HEK293 (cell line): ENCODE data around the gene KIAA1958.
"Not testable (repeated sequence)": the region's sequence is repeated elsewhere in the genome, so short reads cannot be mapped to it uniquely, and the experiment has no call there.

ENCODE experiments used
- CTCF ChIA-PET: fragments of 350-600 bp; formaldehyde crosslinking; extraction: SDS; loops from one replicate; lab custom pipeline; 2021; ENCODE audit warnings: antibody characterized with exemption; lab: Yijun Ruan, JAX
- POLR2A ChIA-PET: fragments of 300-600 bp; formaldehyde crosslinking; extraction: SDS; loops from one replicate; lab custom pipeline; 2020; ENCODE audit warnings: antibody characterized with exemption, inconsistent platforms; lab: Yijun Ruan, JAX
- H3K27ac ChIP-seq: fragments of 200-500 bp; sonication (Bioruptor generic); 2 replicates; pipeline ENCODE4 v1.5.1; 2014; ENCODE audit warnings: low read depth, low read length, control low read depth, inconsistent platforms; ENCODE audit errors: extremely low read depth
- H3K36me3 ChIP-seq, 2 experiments: fragments of 200-500 bp in 1 of 2; sonication (Bioruptor generic) in 1 of 2; 1 replicate in 1 of 2; 2 replicates in 1 of 2; pipeline ENCODE4 v1.5.1; 2014 to 2017; ENCODE audit warnings: inconsistent platforms in 2 of 2, low read length in 2 of 2; ENCODE audit not compliant: control insufficient read depth in 2 of 2, insufficient read depth in 1 of 2
- H3K4me1 ChIP-seq: fragments of 200-500 bp; sonication (Bioruptor generic); 2 replicates; pipeline ENCODE4 v1.5.1; 2014; ENCODE audit warnings: mild to moderate bottlenecking, low read length, inconsistent platforms; ENCODE audit not compliant: control insufficient read depth, insufficient read depth
- H3K4me3 ChIP-seq: 2 replicates; pipeline ENCODE4 v1.5.1; 2011; ENCODE audit warnings: low read depth, mild to moderate bottlenecking, control low read depth, low read length, moderate library complexity
- H3K9me3 ChIP-seq: fragments of 200-500 bp; sonication (Bioruptor generic); 2 replicates; pipeline ENCODE4 v1.5.1; 2014; ENCODE audit warnings: low read depth, low read length, inconsistent platforms; ENCODE audit not compliant: control insufficient read depth, insufficient read depth
- GLIS1 ChIP-seq: fragments of 450-650 bp; formaldehyde crosslinking; IDR thresholded peaks from 2 replicates; pipeline ENCODE4 v1.5.1; 2016; ENCODE audit warnings: missing biosample characterization, missing genetic modification characterization
- ZNF132 ChIP-seq: fragments of 450-650 bp; formaldehyde crosslinking; IDR thresholded peaks from 2 replicates; pipeline ENCODE4 v1.5.1; 2017; ENCODE audit warnings: missing biosample characterization, missing genetic modification characterization, borderline replicate concordance
- ZNF184 ChIP-seq: fragments of 450-650 bp; IDR thresholded peaks from 2 replicates; pipeline ENCODE4 v1.5.1; 2018; ENCODE audit warnings: missing biosample characterization, mild to moderate bottlenecking, missing genetic modification characterization
- ZNF23 ChIP-seq: fragments of 450-650 bp; formaldehyde crosslinking; IDR thresholded peaks from 2 replicates; pipeline ENCODE4 v1.5.1; 2016; ENCODE audit warnings: missing biosample characterization, missing genetic modification characterization, borderline replicate concordance
- ZNF292 ChIP-seq: fragments of 450-650 bp; formaldehyde crosslinking; IDR thresholded peaks from 2 replicates; pipeline ENCODE4 v1.5.1; 2016; ENCODE audit warnings: low read depth, missing biosample characterization, missing genetic modification characterization, borderline replicate concordance
- ZNF571 ChIP-seq: fragments of 450-650 bp; formaldehyde crosslinking; IDR thresholded peaks from 2 replicates; pipeline ENCODE4 v1.5.0; 2017; ENCODE audit warnings: missing biosample characterization, missing genetic modification characterization
- ZNF623 ChIP-seq: fragments of 450-650 bp; formaldehyde crosslinking; IDR thresholded peaks from 2 replicates; pipeline ENCODE4 v1.5.1; 2016; ENCODE audit warnings: missing biosample characterization, missing genetic modification characterization
- ZNF830 ChIP-seq: fragments of 450-650 bp; IDR thresholded peaks from 2 replicates; pipeline ENCODE4 v1.5.0; 2018; ENCODE audit warnings: missing biosample characterization, missing genetic modification characterization, low read depth, mild to moderate bottlenecking, moderate library complexity
- ZSCAN16 ChIP-seq: fragments of 450-650 bp; formaldehyde crosslinking; IDR thresholded peaks from 2 replicates; pipeline ENCODE4 v1.5.1; 2016; ENCODE audit warnings: missing biosample characterization, missing genetic modification characterization
- TF ChIP-seq, protein P1 (sequence below): fragments of 450-650 bp; formaldehyde crosslinking; IDR thresholded peaks from 2 replicates; pipeline ENCODE4 v1.5.1; 2017; ENCODE audit warnings: missing biosample characterization, missing genetic modification characterization
- TF ChIP-seq, protein P2 (sequence below): fragments of 450-650 bp; formaldehyde crosslinking; IDR thresholded peaks from 2 replicates; pipeline ENCODE4 v1.5.1; 2016; ENCODE audit warnings: missing biosample characterization, missing genetic modification characterization

Gene KIAA1958

DNA sequence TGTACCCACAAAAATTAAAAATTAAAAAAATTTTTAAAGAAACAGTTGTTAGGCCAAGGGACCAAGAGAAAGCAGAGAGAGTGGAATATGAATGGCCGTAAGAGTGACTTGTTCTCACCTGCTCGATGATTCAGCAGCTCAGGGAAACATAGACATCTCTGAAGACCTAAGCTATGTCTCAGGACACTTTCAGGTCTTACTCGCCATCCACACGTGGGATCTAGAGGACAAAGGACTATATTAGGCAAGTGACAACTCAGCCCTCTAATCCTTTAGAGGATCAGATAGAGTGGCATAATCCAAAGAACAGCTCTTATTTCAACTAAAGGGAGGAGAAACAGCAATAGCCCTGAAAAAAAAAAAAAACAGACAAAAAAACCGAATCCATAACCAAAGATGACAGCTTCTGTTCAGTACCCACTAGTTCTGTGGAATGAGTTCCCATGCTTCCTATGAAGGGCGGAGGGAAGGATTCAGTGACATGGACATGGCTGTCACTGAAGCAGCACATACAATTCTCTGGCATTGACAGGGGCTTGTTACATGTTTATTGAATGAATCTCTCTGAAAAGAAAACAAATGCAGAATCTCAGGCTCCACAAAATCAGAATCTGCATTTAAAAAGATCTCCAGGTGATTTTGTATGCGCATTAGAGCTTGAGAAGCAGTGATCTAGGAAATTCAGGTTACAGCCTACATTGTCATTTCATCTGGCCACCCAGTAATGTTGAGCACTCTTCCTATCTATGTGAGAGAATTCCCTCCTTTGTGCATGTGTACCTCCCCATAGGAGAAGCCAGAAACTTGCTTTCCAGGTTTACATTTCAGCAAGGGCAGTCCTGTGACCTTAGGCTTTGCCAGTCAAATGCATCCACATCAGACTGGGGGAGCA lies 96.0 kb downstream of the KIAA1958 start (continued):
- TF ChIP-seq, protein P1, sequence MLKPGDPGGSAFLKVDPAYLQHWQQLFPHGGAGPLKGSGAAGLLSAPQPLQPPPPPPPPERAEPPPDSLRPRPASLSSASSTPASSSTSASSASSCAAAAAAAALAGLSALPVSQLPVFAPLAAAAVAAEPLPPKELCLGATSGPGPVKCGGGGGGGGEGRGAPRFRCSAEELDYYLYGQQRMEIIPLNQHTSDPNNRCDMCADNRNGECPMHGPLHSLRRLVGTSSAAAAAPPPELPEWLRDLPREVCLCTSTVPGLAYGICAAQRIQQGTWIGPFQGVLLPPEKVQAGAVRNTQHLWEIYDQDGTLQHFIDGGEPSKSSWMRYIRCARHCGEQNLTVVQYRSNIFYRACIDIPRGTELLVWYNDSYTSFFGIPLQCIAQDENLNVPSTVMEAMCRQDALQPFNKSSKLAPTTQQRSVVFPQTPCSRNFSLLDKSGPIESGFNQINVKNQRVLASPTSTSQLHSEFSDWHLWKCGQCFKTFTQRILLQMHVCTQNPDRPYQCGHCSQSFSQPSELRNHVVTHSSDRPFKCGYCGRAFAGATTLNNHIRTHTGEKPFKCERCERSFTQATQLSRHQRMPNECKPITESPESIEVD (tag by site-specific recombination), result no peak
- TF ChIP-seq, all 188 proteins: peak for 0

GRCh38 chr9:112586599-112587155 lies 100.0 kb downstream of the KIAA1958 start:
- peaks cover 2% of the 10 kb centered on the region; the same call in 1 of the 2 replicates for H3K4me1 ChIP-seq
- ChIA-PET CTCF (interaction anchor here (0.6 to 1.6 kb wide), 4 partner anchors 9 to 175 kb away, joined by 3 to 4 read pairs (median 4); no protein-coding TSS in a partner anchor), POLR2A (no interaction called here)
- H3K4me3 ChIP-seq, result no peak overlapping the region
- TF ChIP-seq, protein P2, sequence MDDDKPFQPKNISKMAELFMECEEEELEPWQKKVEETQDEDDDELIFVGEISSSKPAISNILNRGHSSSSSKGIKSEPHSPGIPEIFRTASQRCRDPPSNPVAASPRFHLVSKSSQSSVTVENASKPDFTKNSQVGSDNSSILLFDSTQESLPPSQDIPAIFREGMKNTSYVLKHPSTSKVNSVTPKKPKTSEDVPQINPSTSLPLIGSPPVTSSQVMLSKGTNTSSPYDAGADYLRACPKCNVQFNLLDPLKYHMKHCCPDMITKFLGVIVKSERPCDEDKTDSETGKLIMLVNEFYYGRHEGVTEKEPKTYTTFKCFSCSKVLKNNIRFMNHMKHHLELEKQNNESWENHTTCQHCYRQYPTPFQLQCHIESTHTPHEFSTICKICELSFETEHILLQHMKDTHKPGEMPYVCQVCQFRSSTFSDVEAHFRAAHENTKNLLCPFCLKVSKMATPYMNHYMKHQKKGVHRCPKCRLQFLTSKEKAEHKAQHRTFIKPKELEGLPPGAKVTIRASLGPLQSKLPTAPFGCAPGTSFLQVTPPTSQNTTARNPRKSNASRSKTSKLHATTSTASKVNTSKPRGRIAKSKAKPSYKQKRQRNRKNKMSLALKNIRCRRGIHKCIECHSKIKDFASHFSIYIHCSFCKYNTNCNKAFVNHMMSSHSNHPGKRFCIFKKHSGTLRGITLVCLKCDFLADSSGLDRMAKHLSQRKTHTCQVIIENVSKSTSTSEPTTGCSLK (tag by site-specific recombination), result no peak
- H3K9me3 ChIP-seq, result no peaks in the 10 kb centered on the region
- H3K27ac ChIP-seq, result no peak overlapping the region
- no peaks in the 10 kb centered on the region for H3K36me3 ChIP-seq

DNA sequence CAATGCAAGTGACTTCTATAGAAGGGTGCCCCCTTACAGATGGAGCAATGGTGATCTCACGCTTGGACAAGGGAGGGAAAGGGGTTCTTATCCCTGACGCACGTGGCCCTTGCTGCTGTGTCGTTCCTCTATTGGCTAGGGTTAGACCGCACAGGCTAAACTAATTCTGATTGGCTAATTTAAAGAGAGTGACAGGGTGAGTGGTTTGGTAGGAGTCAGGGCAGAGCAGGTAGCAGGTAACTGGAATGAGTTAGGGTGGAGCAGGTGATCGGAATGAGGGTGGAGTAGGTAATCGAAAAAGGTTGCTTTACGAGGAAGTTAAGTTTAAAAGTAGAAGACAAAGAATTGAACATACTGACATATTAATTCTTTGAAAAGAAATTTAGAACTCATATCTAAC lies 105.2 kb downstream of the KIAA1958 start:
- POLR2A ChIA-PET, H3K9me3 ChIP-seq, H3K36me3 ChIP-seq, H3K4me3 ChIP-seq, CTCF ChIA-PET, H3K4me1 ChIP-seq, H3K27ac ChIP-seq: not testable (repeated sequence)

DNA sequence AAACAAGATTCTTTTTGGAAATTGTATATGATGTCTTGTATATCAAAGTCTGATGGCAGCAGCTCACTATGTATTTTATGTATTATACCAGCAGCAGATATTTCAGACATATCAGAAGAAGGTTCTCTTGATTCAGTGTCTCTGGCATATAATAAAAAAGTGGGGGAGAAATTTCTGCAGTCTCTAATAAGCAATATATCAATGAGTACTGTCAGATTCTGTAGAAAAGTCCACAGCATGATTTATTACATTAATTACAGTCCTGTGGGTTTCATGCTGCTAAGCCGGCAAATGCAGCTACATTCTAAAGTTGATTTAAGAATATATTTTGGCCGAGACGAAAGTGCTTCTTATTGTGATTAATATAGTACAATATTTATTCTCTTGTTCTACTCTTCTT lies 113.1 kb downstream of the KIAA1958 start:
- H3K27ac ChIP-seq, result no peak overlapping the region
- H3K36me3 ChIP-seq, result no peaks in the 10 kb centered on the region
- no peaks in the 10 kb centered on the region for H3K9me3 ChIP-seq
- H3K4me3 ChIP-seq, result no peak overlapping the region
- CTCF ChIA-PET, result interaction anchor here (1.1 kb wide), 1 partner anchor 10 kb away, joined by 5 read pairs; no protein-coding TSS in a partner anchor
- POLR2A ChIA-PET, result no interaction called here
- TF ChIP-seq ZNF184 (no peak), ZNF23 (tag by site-specific recombination) (no peak), ZNF132 (no peak), GLIS1 (tag by site-specific recombination) (no peak), ZNF571 (tag by site-specific recombination) (no peak), ZNF830 (no peak), ZNF292 (tag by site-specific recombination) (no peak), ZSCAN16 (tag by site-specific recombination) (no peak), ZNF623 (tag by site-specific recombination) (no peak)
- TF ChIP-seq, all 188 proteins: peak for 0
- no peaks in the 10 kb centered on the region for H3K4me1 ChIP-seq
